Gastroesophageal sphincter (tissue), 4 donors: ENCODE results near the gene OSGIN1. TPM values are rescaled to one million over a fixed set of nuclear protein-coding genes. Genes with fewer than 3 reads are reported as not detected.

Experiments used
- ATAC-seq: fragments of 150-250 bp; one replicate; pipeline ENCODE4 v1.9.1; 2016; ENCODE audit warnings: mild to moderate bottlenecking, moderate library complexity
- H3K27ac ChIP-seq, 4 donors: fragments of 200-600 bp; sonication (generic) in 3 of 4; 1 replicate in 3 of 4; 2 replicates in 1 of 4; pipeline ENCODE4 v1.5.1; 2016 to 2019
- H3K27me3 ChIP-seq: fragments of 200-600 bp; sonication (generic); one replicate; pipeline ENCODE4 v1.5.1; 2019
- H3K36me3 ChIP-seq, 2 donors: fragments of 200-600 bp; sonication (generic); one replicate each; pipeline ENCODE4 v1.5.1; 2019; ENCODE audit warnings: control low read depth in 1 of 2
- H3K4me1 ChIP-seq, 3 donors: fragments of 200-600 bp; sonication (generic); 1 replicate in 2 of 3; 2 replicates in 1 of 3; pipeline ENCODE4 v1.5.1; 2016 to 2019; ENCODE audit warnings: control low read depth in 2 of 3
- H3K4me3 ChIP-seq, 2 donors: fragments of 200-600 bp; sonication (generic); one replicate each; pipeline ENCODE4 v1.5.1; 2019; ENCODE audit warnings: mild to moderate bottlenecking in 1 of 2, moderate library complexity in 1 of 2
- H3K9me3 ChIP-seq, 3 donors: fragments of 200-600 bp; sonication (generic); one replicate each; pipeline ENCODE4 v1.5.1; 2017 to 2019; ENCODE audit warnings: control low read depth in 2 of 3
- EP300 ChIP-seq: sonication (generic); formaldehyde crosslinking; IDR thresholded peaks from one replicate; pipeline ENCODE4 v1.6.1; 2017; ENCODE audit warnings: antibody characterized with exemption, mild to moderate bottlenecking
- POLR2A ChIP-seq, 2 donors: fragments of 450-650 bp; IDR thresholded peaks; one replicate each; pipeline ENCODE4 v1.6.1; 2017; ENCODE audit warnings: antibody characterized with exemption in 2 of 2, mild to moderate bottlenecking in 2 of 2, moderate library complexity in 1 of 2
- POLR2AphosphoS5 ChIP-seq: sonication (generic); formaldehyde crosslinking; IDR thresholded peaks from one replicate; pipeline ENCODE4 v1.6.1; 2017; ENCODE audit warnings: antibody characterized with exemption
- WGBS, 2 donors: methylation state at CpG; one replicate each; pipeline ENCODE4 v1.1.5; 2018; ENCODE audit warnings: low coverage in 1 of 2; 5-methylcytosine and 5-hydroxymethylcytosine counted together
- total RNA-seq, 4 donors: library from RNA; depleted of rRNA; stranded (reverse); fragments of >200 nt; gene quantifications; one replicate each; pipeline ENCODE4 v1.1.0, GENCODE V29; 2016
- TF ChIP-seq, protein P1 (sequence below), 4 experiments: fragments of 200-600 bp in 2 of 4; fragments of 450-650 bp in 2 of 4; sonication (generic) in 1 of 4; IDR thresholded peaks; one replicate each; pipeline ENCODE4 v1.5.1; 2017 to 2019; ENCODE audit warnings: antibody characterized with exemption in 4 of 4, mild to moderate bottlenecking in 2 of 4, moderate library complexity in 2 of 4

Gene OSGIN1
- total RNA-seq, 4 donors from 2014 or later = 7.9 to 12.5 (median 9.4) TPM

DNA sequence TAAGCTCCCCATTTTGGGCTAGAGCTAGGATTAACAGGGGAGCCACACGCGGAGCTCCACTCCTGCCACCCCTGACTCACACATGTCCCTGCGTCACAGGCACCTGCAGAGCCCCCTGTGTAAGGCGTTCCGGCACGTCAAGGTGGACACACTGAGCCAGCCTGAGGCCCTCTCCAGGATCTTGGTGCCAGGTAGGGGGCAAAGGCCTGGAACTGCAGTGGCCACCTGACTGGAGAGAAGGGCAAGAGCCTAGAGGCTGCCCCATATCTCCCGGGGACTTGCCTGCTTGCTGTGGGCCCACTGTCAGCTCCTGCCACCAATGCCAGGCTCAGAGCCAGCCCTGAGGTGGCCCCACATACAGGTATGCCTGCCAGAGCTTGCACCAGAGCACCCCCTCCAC, 48.7 kb downstream of the OSGIN1 start:
- TF ChIP-seq POLR2A (IDR thresholded peaks at IDR 0.05) (no peak), POLR2AphosphoS5 (no peak), EP300 (no peak)
- TF ChIP-seq, protein P1, sequence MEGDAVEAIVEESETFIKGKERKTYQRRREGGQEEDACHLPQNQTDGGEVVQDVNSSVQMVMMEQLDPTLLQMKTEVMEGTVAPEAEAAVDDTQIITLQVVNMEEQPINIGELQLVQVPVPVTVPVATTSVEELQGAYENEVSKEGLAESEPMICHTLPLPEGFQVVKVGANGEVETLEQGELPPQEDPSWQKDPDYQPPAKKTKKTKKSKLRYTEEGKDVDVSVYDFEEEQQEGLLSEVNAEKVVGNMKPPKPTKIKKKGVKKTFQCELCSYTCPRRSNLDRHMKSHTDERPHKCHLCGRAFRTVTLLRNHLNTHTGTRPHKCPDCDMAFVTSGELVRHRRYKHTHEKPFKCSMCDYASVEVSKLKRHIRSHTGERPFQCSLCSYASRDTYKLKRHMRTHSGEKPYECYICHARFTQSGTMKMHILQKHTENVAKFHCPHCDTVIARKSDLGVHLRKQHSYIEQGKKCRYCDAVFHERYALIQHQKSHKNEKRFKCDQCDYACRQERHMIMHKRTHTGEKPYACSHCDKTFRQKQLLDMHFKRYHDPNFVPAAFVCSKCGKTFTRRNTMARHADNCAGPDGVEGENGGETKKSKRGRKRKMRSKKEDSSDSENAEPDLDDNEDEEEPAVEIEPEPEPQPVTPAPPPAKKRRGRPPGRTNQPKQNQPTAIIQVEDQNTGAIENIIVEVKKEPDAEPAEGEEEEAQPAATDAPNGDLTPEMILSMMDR (IDR thresholded peaks at IDR 0.05) = no peak
- Histone ChIP-seq H3K27ac (no peak overlapping the region), H3K4me1 (no peaks in the 10 kb centered on the region), H3K36me3 (no peaks in the 10 kb centered on the region), H3K4me3 (no peak overlapping the region), H3K27me3 (peaks cover 22% of the 10 kb centered on the region), H3K9me3 (no peaks in the 10 kb centered on the region)
- 100% methylated on average over 2 of the region's 7 CpGs; no CpG with 5 or more reads in 1 of the 2 donors for WGBS, 2 donors
- ATAC-seq = no peak

DNA sequence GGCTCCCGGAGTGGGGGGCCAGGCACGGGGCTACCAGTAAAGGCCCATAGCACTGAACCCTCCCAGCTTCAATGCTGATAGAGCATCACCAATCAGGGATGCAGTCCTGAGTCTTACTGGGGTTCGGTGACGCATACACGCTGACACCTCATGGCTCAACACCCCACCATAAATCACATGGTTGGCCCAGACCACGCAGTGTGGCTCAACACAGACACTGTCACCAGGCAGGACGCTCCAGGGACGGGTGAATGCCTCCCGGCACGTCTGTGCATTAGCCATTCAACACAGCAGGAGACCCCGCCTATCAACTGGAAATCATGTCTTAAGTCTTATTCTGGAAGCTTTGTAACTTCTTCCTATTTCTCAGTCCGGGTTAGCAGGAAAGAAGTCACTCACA, 50.0 kb downstream of the OSGIN1 start:
- WGBS, 2 donors = 65 to 86% methylated on average over 4 to 5 of the region's 12 CpGs
- Histone ChIP-seq H3K36me3 (no peaks in the 10 kb centered on the region), H3K4me1 (no peaks in the 10 kb centered on the region), H3K9me3 (no peaks in the 10 kb centered on the region), H3K27ac (no peak overlapping the region), H3K4me3 (no peak overlapping the region), H3K27me3 (peaks cover 24% of the 10 kb centered on the region)
- TF ChIP-seq, protein P1 (IDR thresholded peaks at IDR 0.05) = no peak
- TF ChIP-seq POLR2A (IDR thresholded peaks at IDR 0.05) (no peak), EP300 (no peak), POLR2AphosphoS5 (no peak)
- no peak for ATAC-seq

DNA sequence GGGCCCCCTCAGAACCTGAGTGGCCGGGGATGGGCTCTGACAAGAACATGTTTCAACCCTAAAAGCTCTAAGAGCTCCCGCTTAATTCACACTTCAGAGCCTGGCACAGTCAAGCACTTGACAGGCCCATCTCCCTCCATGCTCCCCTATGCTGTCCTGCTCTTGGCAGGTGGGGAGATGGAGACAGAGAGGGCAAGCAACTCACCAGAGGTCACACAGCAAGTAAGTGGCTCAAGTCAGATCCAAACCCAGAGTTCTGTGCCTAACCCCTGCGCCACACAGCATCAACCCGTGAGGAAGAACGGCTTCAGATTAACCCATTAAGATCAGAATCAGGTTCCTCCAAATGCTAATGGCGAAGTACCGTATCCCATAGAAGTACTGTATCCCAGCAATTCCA, 51.4 kb downstream of the OSGIN1 start:
- TF ChIP-seq POLR2A (IDR thresholded peaks at IDR 0.05) = no peak
- TF ChIP-seq EP300 = no peak
- TF ChIP-seq POLR2AphosphoS5 = no peak
- TF ChIP-seq, protein P1 (IDR thresholded peaks at IDR 0.05) = no peak
- no peaks in the 10 kb centered on the region for H3K36me3 ChIP-seq
- H3K27ac ChIP-seq = no peak overlapping the region
- H3K4me1 ChIP-seq = no peaks in the 10 kb centered on the region
- H3K27me3 ChIP-seq = peaks cover 24% of the 10 kb centered on the region
- H3K4me3 ChIP-seq = no peak overlapping the region
- 70 to 92% methylated on average over 2 to 3 of the region's 7 CpGs for WGBS, 2 donors
- H3K9me3 ChIP-seq = no peaks in the 10 kb centered on the region
- no peak for ATAC-seq

DNA sequence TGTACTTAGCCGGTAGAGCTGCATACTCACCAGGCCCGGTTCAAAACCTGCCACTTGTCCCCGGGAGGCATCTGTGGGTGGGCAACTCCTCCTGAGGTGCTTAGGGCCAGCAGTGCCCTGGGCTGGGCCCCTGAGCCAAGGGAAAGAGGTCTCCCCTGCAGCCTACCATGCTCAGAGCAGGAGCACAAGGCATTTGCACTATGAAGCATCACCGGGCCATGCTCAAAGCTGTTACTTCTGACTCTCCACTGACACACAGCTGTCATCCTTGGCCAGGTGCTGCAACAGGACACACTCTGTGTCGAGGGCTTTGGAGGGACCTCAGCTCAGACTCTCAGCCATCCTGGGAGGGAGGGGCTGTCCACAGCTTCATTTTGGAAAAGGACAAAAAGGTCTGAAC, 52.4 kb downstream of the OSGIN1 start:
- no peak overlapping the region for H3K27ac ChIP-seq
- TF ChIP-seq POLR2AphosphoS5 (no peak), POLR2A (IDR thresholded peaks at IDR 0.05) (no peak), EP300 (no peak)
- TF ChIP-seq, protein P1 (IDR thresholded peaks at IDR 0.05) = no peak
- no peaks in the 10 kb centered on the region for H3K4me1 ChIP-seq
- 80% methylated on average over 3 of the region's 5 CpGs; no CpG with 5 or more reads in 1 of the 2 donors for WGBS, 2 donors
- H3K27me3 ChIP-seq = peaks cover 27% of the 10 kb centered on the region
- no peak overlapping the region for H3K4me3 ChIP-seq
- no peaks in the 10 kb centered on the region for H3K36me3 ChIP-seq
- no peaks in the 10 kb centered on the region for H3K9me3 ChIP-seq
- no peak for ATAC-seq

DNA sequence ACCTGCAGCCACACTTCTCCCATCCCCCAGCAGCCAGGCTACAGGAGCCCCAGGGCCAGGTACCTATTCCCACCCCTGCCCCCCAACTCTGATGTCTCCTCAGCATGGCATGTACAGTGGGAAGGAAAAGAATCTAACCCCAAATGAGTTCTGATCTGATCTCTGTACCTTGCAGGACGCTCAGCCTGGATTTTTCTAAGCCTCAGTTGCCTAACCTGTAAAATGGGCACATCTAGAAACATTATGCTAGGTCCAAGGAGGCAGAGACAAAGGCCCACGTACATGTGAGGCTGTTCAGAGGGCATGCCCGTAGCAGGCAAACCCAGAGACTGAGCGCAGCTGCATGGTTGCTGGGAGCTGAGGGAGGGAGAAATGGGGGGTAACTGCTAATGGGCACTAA, 54.5 kb downstream of the OSGIN1 start:
- H3K4me1 ChIP-seq = no peaks in the 10 kb centered on the region
- no peaks in the 10 kb centered on the region for H3K9me3 ChIP-seq
- peaks cover 18% of the 10 kb centered on the region for H3K27me3 ChIP-seq
- no peak for ATAC-seq
- TF ChIP-seq, protein P1 (IDR thresholded peaks at IDR 0.05) = no peak
- H3K27ac ChIP-seq = no peak overlapping the region
- H3K36me3 ChIP-seq = no peaks in the 10 kb centered on the region
- no peak overlapping the region for H3K4me3 ChIP-seq
- 80 to 100% methylated on average over 2 of the region's 4 CpGs for WGBS, 2 donors
